Type B pancreatic cell (in vitro differentiated cells): ENCODE measurements around the gene TNRC6C. TPM values are rescaled to one million over a fixed set of nuclear protein-coding genes. Genes with fewer than 3 reads are reported as not detected.

Experiments
- DNase-seq: peaks from one replicate; pipeline ENCODE4 v3.0.0; 2021; ENCODE audit warnings: mixed read lengths; ENCODE audit not compliant: unreplicated experiment; ENCODE audit errors: extremely low spot score
- H3K27ac Mint-ChIP-seq: 2 replicates; pipeline ENCODE4 v1.8.0; 2021; ENCODE audit warnings: mild to moderate bottlenecking, mixed read lengths
- H3K27me3 Mint-ChIP-seq: 2 replicates; pipeline ENCODE4 v1.8.0; 2021; ENCODE audit warnings: mixed read lengths
- H3K36me3 Mint-ChIP-seq: 2 replicates; pipeline ENCODE4 v1.8.0; 2021; ENCODE audit warnings: mixed read lengths
- H3K4me1 Mint-ChIP-seq: one replicate; pipeline ENCODE4 v1.8.0; 2021; ENCODE audit warnings: mixed read lengths; ENCODE audit not compliant: unreplicated experiment
- H3K4me3 Mint-ChIP-seq: 2 replicates; pipeline ENCODE4 v1.8.0; 2021; ENCODE audit warnings: mild to moderate bottlenecking, mixed read lengths
- H3K9me3 Mint-ChIP-seq: 2 replicates; pipeline ENCODE4 v1.8.0; 2021; ENCODE audit warnings: mixed read lengths
- total RNA-seq: library from RNA; stranded (reverse); gene quantifications from 2 replicates; pipeline ENCODE4 v1.2.1, GENCODE V29; 2021; ENCODE audit warnings: low replicate concordance
- TF ChIP-seq, protein P1 (sequence below): fragments of 200-600 bp; sonication (generic); conservative IDR thresholded peaks from 2 replicates; pipeline ENCODE4 v1.5.0; 2021; ENCODE audit warnings: antibody characterized with exemption, mild to moderate bottlenecking

Gene TNRC6C
- total RNA-seq, 1 donor from 2014 or later = 36.7 TPM

DNA sequence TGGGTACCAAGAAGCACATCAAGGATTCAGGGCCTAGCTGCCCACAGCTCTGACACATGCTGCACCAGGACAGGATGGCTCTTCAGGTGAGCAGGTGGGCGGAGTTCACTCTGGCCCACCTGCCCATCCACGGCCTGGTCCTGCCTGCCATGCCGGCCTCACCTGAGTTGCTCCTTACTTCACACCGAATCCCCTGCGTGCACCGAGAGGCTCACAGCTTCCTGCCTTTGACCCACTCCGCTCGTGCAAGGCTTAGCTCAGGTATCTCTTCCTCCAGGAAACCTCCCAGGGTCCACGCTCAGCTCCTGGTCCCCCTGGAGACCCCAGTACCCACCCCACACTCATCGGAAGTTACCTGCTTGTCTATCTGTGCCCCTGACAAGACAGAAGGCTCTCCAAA, 21.6 kb upstream of the TNRC6C start:
- Mint-ChIP-seq H3K27ac (no peak overlapping the region), H3K4me1 (peaks cover 19% of the 10 kb centered on the region), H3K27me3 (peaks cover 20% of the 10 kb centered on the region), H3K36me3 (no peaks in the 10 kb centered on the region), H3K4me3 (no peak overlapping the region), H3K9me3 (no peaks in the 10 kb centered on the region)
- no peak for DNase-seq
- TF ChIP-seq, protein P1, sequence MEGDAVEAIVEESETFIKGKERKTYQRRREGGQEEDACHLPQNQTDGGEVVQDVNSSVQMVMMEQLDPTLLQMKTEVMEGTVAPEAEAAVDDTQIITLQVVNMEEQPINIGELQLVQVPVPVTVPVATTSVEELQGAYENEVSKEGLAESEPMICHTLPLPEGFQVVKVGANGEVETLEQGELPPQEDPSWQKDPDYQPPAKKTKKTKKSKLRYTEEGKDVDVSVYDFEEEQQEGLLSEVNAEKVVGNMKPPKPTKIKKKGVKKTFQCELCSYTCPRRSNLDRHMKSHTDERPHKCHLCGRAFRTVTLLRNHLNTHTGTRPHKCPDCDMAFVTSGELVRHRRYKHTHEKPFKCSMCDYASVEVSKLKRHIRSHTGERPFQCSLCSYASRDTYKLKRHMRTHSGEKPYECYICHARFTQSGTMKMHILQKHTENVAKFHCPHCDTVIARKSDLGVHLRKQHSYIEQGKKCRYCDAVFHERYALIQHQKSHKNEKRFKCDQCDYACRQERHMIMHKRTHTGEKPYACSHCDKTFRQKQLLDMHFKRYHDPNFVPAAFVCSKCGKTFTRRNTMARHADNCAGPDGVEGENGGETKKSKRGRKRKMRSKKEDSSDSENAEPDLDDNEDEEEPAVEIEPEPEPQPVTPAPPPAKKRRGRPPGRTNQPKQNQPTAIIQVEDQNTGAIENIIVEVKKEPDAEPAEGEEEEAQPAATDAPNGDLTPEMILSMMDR = no peak

DNA sequence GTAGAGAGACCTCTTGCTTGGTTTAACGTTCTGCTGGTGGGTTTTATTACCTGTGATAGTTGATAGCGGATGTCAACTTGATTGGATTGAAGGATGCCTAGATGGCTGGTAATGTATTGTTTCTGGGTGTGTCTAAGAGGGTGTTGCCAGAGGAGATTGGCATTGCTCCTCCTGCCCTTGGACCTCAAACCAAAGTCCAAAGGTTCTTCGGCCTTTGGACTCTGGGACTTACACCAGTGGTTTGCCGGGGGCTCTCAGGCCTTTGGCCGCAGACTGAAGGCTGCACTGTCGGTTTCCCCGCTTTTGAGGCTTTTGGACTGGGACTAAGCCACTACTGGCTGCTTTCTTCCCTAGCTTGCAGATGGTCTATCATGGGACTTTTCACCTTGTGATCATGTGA, 17.5 kb upstream of the TNRC6C start:
- Mint-ChIP-seq H3K27me3 (peaks cover 4% of the 10 kb centered on the region), H3K4me1 (peaks cover under 1% of the 10 kb centered on the region), H3K36me3 (no peaks in the 10 kb centered on the region), H3K27ac (no peak overlapping the region), H3K4me3 (no peak overlapping the region), H3K9me3 (no peaks in the 10 kb centered on the region)
- DNase-seq = no peak
- TF ChIP-seq, protein P1 = no peak

DNA sequence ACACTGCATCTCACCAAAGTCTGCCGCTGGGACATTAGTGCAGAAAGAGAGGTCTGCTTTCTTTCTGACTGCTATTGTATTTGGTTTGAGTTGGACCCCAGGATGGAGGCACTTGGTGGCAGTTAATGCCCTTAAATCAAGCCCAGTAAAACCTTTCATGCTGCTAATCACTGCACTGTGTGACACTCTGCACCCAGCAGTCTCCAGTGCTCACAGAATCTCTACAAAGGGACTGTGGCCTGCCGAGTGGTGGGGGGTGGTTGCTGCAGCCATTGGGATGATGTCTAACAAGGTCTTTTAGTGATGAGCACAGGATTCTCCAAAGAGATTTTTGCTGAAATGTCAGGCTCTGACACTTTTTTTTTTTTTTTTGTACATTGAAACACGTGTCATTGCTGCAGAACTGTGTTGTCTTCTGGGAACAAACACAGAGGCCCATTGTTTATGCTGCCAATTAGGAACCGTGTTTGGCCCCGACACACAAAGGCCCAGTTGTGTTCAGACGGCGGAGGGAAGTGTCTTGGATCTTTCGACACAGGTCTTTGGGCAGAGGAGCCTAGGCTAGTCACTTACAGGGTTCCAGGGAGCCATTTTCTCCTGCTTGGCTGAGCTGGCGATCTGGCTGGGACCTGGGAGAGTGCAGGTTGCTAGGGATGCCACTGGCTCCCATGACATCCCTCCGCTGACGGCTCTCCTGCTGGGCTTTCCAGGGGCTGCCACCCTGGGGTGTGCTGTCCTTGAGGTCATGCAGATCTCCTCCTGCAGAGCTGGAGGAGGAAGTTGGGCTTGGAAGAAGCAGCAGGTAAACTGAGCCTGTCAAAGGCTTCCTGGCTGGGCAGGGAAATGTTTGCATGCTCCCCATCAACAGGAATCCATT, 16.2 kb upstream of the TNRC6C start:
- Mint-ChIP-seq H3K9me3 (no peaks in the 10 kb centered on the region), H3K36me3 (no peaks in the 10 kb centered on the region), H3K4me1 (no peaks in the 10 kb centered on the region), H3K4me3 (no peak overlapping the region), H3K27ac (no peak overlapping the region), H3K27me3 (peaks cover 4% of the 10 kb centered on the region)
- TF ChIP-seq, protein P1 = no peak
- DNase-seq = no peak

DNA sequence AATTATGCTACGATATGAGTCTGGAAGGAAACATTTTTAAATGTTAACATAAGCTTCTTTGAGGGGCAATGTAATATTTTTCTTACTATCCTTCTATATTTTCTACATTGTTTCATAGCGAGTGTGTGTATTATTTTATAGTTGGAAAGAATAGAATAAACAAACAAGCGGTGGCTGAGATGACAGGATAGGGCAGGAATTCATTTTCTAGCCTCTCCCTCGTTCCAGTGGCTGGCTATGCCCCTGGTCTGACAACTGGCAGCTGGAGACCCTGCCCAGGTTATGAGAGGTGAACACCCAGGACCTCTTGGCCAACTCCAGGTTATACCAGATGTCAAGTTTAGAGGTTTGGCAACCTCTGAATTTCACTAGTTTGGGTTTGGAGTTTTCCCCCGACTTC, 14.5 kb upstream of the TNRC6C start:
- Mint-ChIP-seq H3K9me3 (peaks cover 6% of the 10 kb centered on the region), H3K4me1 (peaks cover 5% of the 10 kb centered on the region), H3K27ac (no peak overlapping the region), H3K4me3 (no peak overlapping the region), H3K36me3 (no peaks in the 10 kb centered on the region), H3K27me3 (peaks cover 4% of the 10 kb centered on the region)
- TF ChIP-seq, protein P1 = no peak
- no peak for DNase-seq

DNA sequence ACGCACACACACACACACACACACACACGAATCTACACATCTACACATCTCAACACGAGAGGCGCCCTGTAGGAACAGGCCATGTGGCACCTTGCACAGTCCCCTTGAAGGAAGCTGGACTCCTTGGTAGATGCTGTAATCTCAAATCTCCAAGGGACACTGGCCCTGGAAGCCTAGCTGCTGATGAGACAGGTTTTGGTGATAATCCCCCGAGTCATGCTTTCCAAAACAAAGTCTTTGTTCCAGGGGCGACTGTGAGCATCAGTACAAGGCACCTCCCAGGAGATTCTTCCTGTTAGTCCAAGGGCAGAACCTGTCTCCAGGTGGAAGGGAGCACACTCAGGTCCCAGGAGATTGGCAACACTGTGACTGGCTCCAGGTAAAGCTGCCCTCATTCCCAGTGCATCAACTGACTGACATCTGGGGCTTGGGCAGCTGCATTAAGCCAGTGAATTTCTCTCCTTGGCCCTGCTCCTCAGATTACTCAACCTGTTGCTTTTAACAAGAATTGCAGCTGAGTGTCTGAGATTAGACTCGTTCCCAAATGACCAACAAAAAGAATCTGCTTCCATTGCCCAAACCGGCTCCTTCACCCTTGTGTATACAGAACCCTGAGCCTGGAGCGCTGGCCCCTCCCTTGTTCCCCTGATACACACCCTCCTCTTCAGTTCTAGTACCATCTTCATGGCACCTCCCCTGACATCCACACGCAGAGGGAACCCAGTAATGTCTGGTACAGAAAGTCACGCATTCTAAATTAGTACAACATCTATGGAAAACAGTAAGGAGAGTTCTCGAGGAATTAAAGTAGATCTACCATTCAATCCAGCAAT, 13.9 kb upstream of the TNRC6C start:
- TF ChIP-seq, protein P1 = no peak
- DNase-seq = no peak
- Mint-ChIP-seq H3K4me3 (no peak overlapping the region), H3K36me3 (no peaks in the 10 kb centered on the region), H3K27ac (no peak overlapping the region), H3K27me3 (peaks cover 4% of the 10 kb centered on the region), H3K4me1 (peaks cover 5% of the 10 kb centered on the region), H3K9me3 (peaks cover 7% of the 10 kb centered on the region)
